8988T (cell line): ENCODE data around the gene HTT.

Experiments used
- DNase-seq: peaks from one replicate; pipeline ENCODE4 v3.0.0; 2011

Gene HTT

GRCh38 chr4:3253808-3254207 is 179.3 kb downstream of the HTT start:
- DNase-seq: peak; percentile 31

GRCh38 chr4:3254302-3255131 is 180.0 kb downstream of the HTT start:
- peak; percentile 33 for DNase-seq

GRCh38 chr4:3255611-3256186 is 181.2 kb downstream of the HTT start:
- DNase-seq: peak; percentile 10

- DNase-seq: peak; percentile 15
These were observed 182.0 kb downstream of the HTT start for GRCh38 chr4:3256230-3257102.

GRCh38 chr4:3257103-3257555 is 182.6 kb downstream of the HTT start:
- no peak for DNase-seq

- DNase-seq: peak; percentile 63
These were observed 183.3 kb downstream of the HTT start for GRCh38 chr4:3257556-3258482.

- no peak for DNase-seq
These were observed 187.1 kb downstream of the HTT start for GRCh38 chr4:3261411-3262207.

- DNase-seq: no peak
These were observed 187.9 kb downstream of the HTT start for GRCh38 chr4:3262208-3263052.

GRCh38 chr4:3263053-3263875 is 188.8 kb downstream of the HTT start:
- no peak for DNase-seq

- DNase-seq: no peak
These were observed 189.4 kb downstream of the HTT start for GRCh38 chr4:3263876-3264193.

GRCh38 chr4:3266076-3266475 is 191.6 kb downstream of the HTT start:
- no peak for DNase-seq

- no peak for DNase-seq
These were observed 193.3 kb downstream of the HTT start for GRCh38 chr4:3267576-3268394.

GRCh38 chr4:3268395-3269104 is 194.1 kb downstream of the HTT start:
- DNase-seq: no peak

GRCh38 chr4:3269105-3269927 is 194.8 kb downstream of the HTT start:
- no peak for DNase-seq

GRCh38 chr4:3269991-3270611 is 195.6 kb downstream of the HTT start:
- DNase-seq: no peak

GRCh38 chr4:3271131-3271530 is 196.7 kb downstream of the HTT start:
- no peak for DNase-seq

- DNase-seq: no peak
These were observed 202.5 kb downstream of the HTT start for GRCh38 chr4:3276986-3277385.
